Activated CD8-positive, alpha-beta memory T cell treated with anti-CD3 and anti-CD28 coated beads for 1 hour (primary cell): ENCODE results near the gene HORMAD2.

Experiments
- DNase-seq, 2 donors: peaks; one replicate each; pipeline ENCODE4 v3.0.0-alpha.2; 2020; ENCODE audit warnings: low read depth in 1 of 2; ENCODE audit errors: extremely low read depth in 1 of 2

Gene HORMAD2

DNA sequence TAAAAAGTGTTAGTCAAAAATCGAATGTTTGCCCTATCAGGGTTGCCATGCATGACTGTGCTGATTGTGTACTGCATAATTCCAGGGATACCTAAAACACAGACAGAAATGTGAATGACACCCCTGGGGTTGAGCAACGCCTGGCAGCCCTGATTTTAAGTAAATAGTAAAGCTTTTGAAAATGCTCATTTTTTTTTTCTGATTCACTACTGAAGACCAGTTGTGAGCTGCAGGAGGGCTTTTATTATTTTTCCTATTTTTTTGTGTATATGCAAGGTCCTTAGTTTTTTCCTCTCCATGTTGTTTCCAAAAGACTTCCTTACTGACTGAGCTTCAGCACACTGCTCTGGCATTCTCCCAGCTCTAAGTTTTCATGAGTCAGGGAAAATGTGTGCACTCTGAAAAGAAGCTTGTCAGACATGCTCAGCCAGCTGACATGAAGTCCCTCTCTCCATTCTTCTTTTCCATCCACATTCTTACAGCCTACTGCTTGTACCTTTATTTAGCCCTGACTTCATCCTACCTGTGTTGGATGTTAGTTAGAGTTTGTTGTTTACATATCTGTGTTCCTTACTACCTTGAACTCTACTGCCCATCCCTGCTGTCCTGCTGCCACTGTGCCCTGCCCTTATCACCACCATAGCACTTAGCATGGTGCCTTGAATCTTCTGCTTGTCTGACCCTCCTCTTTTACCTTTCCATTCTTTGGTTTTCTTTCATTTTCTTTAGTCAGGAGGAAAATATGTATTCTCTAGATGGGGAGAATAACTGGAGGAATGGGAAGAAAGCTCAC, 79.5 kb downstream of the HORMAD2 start:
- DNase-seq = no peak

GRCh38 chr22:30161051-30161469, 80.8 kb downstream of the HORMAD2 start:
- DNase-seq = no peak

DNA sequence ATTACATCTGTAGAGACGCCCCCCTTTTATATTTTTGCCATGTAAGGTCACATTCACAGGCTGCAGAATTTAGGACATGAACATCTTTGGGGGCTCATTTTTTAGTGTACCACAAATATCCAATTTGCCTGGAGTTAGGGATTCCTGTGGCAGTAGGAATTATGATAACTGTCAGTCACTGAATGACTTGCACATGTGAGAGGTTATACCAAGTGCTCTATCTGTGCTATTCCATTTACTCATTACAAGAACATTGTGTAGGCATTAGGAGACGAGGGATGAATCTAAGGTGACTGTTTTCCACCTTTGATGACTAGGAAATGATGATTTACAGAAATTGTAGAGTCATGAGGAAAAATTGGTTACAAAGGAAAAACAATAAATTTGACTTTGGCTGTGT, 87.0 kb downstream of the HORMAD2 start:
- no peak for DNase-seq

GRCh38 chr22:30167734-30168133, 87.5 kb downstream of the HORMAD2 start:
- no peak for DNase-seq

- DNase-seq = no peak
Measured at GRCh38 chr22:30169002-30169401, 88.7 kb downstream of the HORMAD2 start.

GRCh38 chr22:30170129-30170528, 89.9 kb downstream of the HORMAD2 start:
- no peak for DNase-seq

GRCh38 chr22:30171008-30171407, 90.7 kb downstream of the HORMAD2 start:
- DNase-seq = no peak

DNA sequence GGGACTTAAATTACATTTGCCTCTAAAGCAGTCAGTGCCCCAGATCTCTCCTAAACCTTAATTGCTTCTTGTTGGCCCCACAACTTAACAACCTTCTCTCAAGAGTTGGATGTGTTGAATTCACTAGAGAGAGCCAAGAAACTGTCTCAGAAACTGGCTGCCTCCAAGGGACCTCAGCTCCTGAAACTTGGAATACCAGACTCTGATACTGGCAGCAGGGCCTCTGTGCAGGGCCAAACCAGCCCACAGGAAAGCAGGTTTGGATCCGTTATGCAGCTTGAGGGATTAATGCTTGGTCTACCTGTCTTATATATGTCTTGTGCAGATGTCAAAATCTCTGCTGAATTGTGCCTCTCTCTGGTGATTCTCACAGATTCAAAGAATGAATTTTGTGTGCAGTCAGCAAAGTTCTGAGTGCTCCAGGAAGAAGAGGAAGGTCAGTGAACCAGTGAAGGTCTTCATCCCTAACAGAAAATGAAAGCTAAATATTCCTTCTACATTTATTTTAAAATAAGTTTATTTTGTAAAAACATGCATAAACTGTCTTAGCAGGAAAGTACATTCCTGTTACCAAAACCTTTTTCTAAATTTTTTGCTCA, 95.5 kb downstream of the HORMAD2 start:
- no peak for DNase-seq

DNA sequence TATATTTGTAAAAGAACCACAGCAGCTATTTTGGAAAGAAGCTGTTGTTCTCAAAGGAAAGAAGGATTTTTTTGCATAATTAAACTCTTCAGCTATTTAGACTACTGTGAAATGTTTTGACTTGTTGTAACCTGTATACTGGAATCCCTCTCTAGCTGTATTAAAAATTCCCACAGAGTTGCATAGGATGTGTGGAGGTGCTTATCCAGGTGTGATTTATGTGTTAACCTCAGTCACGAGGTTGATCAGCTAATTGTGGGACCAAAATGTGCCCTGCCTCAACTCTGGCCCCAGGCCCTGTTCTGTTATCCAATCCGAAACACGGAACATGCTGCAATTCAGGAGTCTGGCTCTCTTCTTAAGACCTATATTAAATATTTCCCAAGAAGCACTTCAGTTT, 96.2 kb downstream of the HORMAD2 start:
- no peak for DNase-seq

DNA sequence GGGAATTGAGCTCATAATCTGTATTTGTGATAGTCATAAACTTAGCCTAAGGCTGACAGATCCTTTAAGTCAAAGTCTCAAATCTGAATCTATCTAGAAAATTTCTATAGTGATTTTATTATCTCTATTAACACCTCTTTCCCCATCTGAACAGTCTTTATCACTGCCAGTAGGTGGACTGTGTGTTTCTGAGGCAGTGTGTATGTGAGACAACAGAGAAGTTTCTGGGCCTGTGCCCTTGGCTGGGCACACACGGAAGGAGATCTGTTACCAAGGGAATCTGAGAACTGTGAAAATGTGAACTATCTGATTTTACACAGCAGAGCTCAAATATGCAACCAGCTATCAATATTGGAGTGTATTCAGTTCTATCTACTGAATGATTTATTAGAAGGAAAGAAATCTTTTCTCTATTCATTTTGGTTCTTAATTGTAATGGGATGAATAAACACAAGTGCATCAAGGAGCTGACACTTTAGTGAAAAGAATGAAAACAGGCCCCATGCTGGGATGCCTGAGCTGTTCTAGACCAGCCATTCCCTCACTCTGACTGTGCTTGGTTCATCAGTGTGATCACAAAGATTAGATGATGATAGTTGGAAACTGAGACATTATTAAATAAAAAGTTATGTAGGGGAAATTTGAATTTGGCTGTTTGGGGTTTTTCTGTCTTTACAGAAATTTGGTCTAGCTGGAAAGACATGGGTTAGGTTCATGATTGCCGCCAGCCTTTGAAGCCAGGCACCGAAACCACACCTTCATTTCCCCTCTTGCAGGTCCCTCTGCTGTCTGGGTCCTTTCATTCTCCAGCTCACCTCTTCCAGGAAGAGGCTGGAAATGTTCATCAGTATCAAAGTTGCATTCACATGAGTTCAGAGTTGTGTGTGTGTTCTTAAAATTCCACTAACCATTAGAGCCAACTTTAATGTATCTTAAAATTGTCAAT, 98.2 kb downstream of the HORMAD2 start:
- DNase-seq = no peak

GRCh38 chr22:30180616-30181015, 100.4 kb downstream of the HORMAD2 start:
- no peak for DNase-seq

DNA sequence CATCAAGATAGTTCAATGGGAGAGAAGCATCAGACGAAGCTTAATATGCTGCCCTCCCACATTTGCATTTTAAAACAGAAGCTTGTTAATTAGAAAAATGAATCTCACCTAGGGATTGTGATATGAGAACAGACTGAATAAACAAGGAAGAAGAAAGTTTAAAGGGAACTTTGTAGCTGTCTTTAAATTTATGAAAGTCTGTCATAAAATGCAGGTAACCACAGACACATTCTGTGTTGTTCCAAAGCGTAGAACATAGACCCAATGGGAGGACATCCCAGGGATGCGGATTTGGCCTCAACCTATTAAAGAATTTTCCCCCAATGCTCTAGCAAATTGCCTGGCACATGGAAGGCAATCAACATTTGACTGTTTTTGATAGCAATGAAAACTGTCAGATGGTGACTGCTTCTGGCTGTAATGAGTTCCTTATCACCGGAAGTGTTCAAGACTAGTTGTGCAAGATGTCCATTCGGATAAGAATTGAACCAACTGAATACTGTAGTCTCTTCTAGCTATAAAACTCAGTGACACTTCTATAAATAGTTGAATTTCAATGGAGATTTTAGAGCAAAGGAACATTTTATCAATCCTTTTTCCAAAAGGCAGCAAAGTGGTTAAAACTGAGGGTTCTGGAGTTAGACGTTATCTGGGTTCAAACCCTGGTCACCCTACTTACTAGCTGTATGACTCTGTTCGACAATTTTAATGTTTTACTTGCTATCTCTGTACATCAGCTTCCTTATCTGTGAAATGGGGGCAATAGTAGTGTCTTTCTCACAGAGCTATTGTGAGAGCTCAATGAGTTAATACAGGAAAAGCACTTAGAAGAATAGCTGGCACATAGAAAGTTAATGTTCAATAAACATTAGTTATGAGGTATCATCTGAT, 101.4 kb downstream of the HORMAD2 start:
- DNase-seq = no peak

DNA sequence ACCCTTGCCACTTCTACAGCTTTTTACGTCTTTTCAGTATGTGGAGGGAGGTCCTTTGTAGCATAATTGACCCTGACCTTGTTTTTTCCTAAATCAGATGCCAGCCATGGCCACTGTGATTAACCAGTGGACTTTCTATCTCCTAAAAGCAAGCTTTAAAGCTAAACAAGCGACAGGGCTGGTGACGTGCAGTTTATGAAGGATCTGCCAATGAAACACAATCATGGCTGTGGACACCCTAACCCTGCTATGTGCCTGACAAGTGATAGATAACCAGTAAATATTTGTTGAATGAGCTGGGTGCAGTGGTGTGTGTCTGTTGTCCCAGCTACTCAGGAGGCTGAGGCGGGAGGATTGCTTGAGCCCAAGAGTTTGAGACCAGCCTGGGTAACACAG, 102.1 kb downstream of the HORMAD2 start:
- DNase-seq = no peak

DNA sequence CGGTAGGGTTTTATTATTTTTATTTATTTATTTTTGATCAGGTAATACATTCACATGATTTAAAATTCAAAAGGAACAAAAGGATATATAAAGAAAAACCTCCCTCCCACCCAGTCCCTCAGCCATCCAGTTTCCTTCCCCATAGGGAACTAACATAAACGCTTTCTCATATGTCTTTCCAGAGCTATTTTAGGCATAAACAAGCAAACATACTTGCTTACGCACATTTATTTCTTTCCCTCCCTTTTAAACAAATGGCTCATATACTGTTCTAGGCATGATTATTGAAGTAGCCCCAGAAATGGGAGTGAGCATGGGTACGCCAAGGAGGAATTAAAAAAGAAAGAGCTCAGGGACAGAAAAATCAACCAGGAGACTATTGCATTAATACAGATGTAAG, 102.6 kb downstream of the HORMAD2 start:
- DNase-seq = no peak

DNA sequence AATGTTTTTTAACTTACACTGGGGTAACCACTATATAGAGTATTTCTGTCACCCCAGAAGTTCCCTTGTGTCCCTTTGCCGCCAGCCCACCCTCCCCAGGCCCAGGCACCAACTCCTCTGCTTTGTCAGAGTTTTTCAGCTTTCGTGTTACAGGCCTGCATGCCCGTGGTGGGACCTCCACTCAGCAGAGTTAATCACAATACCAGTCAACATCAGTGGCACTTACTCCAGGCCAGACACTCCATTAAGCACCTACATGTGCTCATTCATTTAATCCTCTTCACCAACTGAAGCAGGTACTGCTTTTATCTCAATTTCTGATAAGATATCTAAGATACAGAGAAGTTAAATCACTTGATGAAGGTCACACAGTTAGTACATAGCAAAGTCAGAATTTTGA, 103.0 kb downstream of the HORMAD2 start:
- DNase-seq = no peak

DNA sequence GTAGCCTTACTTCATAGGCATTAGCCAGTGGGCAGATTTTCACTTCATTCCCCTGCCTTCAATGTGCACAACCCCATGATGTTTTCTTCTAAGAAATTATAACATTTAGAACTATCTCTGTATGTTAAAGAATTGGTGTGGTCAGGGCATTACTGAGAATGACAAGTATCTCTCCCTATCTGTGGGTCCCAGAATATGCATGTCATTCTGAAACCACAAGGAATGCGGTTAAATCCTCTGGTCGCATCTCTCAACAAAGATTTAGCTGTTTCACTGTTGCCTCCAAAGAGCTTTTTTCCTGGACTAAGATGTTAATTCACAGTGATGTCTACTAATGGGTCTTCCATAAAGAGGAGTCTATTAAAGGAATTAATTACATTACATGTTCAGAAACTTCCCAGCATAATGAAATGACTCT, 103.6 kb downstream of the HORMAD2 start:
- no peak for DNase-seq

DNA sequence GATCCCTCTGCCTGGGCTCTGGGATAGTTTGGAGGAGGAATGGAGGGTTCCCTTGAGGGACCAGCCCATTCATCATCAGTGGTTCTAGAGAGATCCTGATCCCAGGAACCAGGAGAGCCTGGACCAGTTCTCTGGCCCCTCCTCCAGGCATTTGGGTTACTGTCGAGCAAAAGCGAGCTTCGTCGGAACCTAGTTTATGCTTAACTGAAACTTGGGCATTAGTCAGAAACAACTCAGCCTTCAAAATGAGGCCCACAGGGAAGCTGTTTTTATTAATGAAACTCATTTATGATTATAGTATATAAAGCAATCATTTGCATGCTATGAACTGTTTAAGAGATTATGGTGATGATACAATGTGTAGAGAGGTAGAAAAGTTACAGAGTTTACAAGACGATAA, 104.9 kb downstream of the HORMAD2 start:
- no peak for DNase-seq

DNA sequence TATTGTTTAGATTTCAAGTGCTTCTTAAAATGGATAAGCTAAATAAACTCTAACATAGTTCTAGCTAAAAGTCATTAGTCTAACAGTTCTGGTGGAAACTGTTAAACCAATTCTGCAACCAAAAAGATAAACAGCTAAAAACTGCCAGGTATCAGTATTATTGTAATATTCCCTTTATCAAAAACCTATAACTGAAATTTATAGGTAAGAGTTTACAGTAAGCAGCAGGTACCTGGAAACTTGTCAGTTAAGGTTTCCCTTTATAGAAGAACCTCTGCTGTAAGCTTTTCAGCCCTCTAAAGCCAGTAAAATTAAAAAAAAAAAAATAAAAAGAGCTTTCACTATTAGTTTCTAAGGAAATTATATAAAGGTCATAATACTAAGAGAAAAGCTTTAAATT, 105.3 kb downstream of the HORMAD2 start:
- DNase-seq = no peak

DNA sequence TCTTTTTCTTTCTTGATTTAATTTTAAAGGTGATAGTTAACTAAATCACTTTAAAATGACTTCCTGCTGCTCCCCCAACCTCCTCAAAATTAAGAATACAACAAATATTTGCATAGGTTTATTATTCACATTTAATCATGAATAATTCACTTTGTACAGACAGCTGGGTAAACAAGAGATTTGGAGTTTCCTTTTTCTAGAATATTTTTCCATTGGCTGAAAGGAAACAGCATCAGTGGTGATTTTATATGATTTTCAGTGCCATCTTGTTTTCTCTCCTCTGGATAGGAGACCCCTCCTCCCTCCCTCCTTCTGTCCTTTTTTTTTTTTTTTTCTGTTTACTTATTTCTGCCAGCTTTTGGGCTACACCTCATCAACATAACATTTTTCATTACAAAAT, 105.8 kb downstream of the HORMAD2 start:
- no peak for DNase-seq

DNA sequence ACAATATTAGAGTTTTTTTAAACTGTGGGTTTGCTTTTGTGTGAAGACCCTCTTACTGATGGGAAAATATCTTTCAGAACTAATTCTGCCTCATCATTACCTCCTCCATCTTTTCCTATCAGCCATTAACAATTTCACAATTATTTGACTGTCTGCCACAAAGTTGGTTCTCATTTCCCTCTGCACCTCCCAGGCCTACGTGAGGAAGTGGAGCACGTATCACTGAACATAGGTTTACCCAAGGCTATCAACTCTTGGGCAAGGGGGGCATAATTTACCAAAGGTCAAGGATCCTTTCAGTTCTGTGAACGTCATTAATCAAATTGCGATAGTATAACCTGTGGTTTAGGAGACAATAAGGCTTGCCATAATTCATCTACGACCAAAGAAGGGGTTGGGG, 106.2 kb downstream of the HORMAD2 start:
- no peak for DNase-seq

DNA sequence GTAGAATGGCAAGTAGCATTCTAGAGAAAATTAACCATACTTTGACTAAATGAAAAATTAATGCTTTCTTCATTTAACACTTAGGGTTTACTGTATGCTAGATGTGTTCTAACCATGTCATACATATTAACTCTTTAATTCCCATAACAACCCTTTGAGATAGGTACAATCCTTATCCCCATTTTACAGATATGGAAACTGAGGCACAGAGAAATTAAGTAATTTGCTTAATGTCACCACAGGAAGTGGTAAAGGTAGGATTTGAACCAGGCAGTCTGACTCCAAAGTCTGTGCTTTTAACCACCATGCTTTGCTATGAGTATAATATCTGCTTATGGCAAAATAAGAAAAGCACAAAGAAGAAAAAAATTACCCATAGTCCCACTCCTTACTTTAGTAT, 106.8 kb downstream of the HORMAD2 start:
- no peak for DNase-seq
